HG03135 (cell line): ENCODE measurements around the gene SLC6A6.
"Not testable (repeated sequence)": the region's sequence is repeated elsewhere in the genome, so short reads cannot be mapped to it uniquely, and the experiment has no call there.

Source experiments
- ATAC-seq: cut with Tn5 transposase; IDR thresholded peaks from one replicate; pipeline ENCODE4 v1.9.1; 2021; ENCODE audit warnings: mild to moderate bottlenecking, moderate library complexity; ENCODE audit not compliant: unreplicated experiment

The SLC6A6 gene

GRCh38 chr3:14503706-14504065, 101.3 kb downstream of the SLC6A6 start:
- no peak for ATAC-seq

- no peak for ATAC-seq
These were observed 102.8 kb downstream of the SLC6A6 start for GRCh38 chr3:14505001-14505802.

GRCh38 chr3:14505803-14506500, 103.5 kb downstream of the SLC6A6 start:
- no peak for ATAC-seq

GRCh38 chr3:14506626-14507304, 104.4 kb downstream of the SLC6A6 start:
- no peak for ATAC-seq

GRCh38 chr3:14507305-14507741, 104.9 kb downstream of the SLC6A6 start:
- ATAC-seq: no peak

- ATAC-seq: no peak
These were observed 105.5 kb downstream of the SLC6A6 start for GRCh38 chr3:14507757-14508504.

GRCh38 chr3:14508505-14508819, 106.1 kb downstream of the SLC6A6 start:
- ATAC-seq: no peak

GRCh38 chr3:14508966-14509795, 106.8 kb downstream of the SLC6A6 start:
- ATAC-seq: no peak

- no peak for ATAC-seq
These were observed 107.3 kb downstream of the SLC6A6 start for GRCh38 chr3:14509796-14510100.

GRCh38 chr3:14510838-14511622, 108.6 kb downstream of the SLC6A6 start:
- ATAC-seq: no peak

GRCh38 chr3:14511623-14512280, 109.3 kb downstream of the SLC6A6 start:
- no peak for ATAC-seq

GRCh38 chr3:14512281-14512941, 110.0 kb downstream of the SLC6A6 start:
- no peak for ATAC-seq

- ATAC-seq: no peak
These were observed 110.5 kb downstream of the SLC6A6 start for GRCh38 chr3:14512942-14513327.

- ATAC-seq: no peak
These were observed 111.3 kb downstream of the SLC6A6 start for GRCh38 chr3:14513566-14514322.

- ATAC-seq: no peak
These were observed 111.9 kb downstream of the SLC6A6 start for GRCh38 chr3:14514323-14514720.

- ATAC-seq: not testable (repeated sequence)
These were observed 113.1 kb downstream of the SLC6A6 start for GRCh38 chr3:14515526-14515925.

- ATAC-seq: no peak
These were observed 114.4 kb downstream of the SLC6A6 start for GRCh38 chr3:14516738-14517345.
